HTERT RPE-1 (cell line): Measurements from ENCODE around the gene SHANK2.

Source experiments
- in situ Hi-C: fragments of 300-500 bp; cut with MboI; formaldehyde crosslinking; loops from 4 replicates; pipeline ENCODE4 v1.14.3; 2020; ENCODE audit warnings: low sequenced_read_pairs

The SHANK2 gene

DNA sequence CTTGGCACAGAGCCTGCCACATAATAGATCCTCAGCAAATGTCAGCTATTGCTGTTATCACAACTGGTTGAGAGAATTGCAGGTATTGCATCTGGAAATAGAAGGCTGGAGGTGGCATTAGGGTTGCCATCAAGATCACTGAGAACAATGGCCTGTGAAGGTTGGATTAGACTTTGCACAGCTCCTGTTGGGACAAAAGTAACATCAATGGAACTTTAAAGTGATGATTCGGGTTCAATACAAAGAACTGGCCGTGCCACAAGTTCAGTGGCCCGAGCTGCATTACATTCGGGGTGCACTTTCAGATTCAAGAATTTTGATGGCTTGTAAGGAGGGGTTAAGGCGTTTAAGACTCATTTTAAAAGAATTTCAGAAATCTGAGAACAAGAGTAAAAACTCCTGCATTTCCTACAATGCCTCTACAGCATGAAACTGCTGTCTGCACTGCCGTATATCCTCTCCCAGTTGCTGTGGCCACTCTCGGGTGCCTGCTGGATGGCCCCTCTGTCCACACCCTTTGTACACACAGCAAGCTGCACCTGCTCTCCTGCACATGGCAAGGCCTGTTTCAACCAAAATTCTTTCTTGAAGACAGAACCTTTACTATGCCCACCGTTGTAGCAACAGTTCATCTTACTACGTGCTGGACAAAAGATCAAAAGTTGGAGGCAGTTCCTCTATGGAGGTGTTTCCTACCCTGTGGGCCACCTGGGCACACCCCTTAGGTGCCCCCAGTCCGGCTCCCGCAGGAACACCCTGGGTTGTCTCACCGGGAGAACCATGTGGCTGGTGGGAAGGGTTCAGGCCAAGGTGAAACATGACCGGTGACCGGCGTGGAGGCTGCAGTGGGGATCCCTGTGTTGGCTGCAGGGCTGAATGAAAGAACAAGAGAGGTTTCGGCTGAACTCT lies 17.5 kb upstream of the SHANK2 start:
- in situ Hi-C loops = no loop called here

DNA sequence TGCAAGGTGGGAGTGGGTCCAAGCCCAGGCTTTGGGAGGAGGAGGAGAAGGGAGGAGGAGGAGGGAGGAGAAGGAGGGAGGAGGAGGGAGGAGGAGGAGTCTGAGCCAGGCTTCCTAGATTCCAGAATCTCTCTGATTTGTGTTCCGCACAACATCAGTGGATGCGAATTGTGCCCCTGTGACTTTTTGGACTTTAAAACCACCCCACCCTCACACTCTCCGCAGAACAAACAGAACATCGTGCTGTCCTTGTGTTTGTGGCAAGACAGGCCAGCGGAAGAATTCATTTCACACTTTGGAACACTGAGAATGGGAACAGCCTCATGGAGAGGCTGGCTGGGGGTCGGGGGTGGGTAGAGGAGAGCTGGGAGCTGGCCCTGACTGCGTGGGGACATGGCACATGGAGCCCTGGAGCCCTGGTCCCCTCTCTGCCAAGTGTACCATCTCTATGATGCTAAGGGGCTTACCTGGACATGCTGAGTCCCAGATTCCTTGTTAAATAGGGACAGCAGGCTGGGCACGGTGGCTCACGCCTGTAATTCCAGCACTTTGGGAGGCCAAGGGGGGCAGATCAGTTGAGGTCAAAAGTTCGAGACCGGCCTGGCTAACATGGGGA lies 16.4 kb upstream of the SHANK2 start:
- in situ Hi-C loops = no loop called here

DNA sequence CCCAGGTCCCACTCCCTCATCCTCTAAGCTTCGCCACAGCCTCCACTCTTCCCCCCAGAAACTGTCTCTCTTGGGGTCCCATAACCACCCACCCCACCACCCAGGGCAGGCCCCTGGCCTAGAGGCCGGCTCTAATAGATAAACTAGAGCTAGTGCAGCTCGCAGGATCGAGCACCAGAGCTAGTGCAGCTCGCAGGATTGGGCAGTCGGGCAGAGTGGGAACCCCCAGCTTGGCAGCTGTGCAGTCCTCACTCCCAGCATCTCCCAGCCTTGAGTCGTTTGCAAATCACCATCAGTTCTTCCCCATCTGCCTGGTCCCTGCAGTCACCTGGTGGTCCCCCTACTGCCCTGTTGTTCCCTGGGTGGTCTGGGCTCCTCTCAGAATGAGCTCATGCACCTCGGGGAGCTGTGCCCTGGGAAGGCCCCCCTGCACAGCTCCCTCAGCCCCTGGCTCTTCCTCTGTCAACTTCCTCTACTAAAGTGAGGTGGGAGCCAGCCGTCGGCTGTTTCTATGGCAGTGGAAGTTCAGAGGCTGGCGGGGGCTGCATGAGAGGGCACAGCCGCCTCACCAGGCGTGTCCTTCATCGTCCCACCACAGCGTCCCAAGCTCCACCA lies 15.5 kb upstream of the SHANK2 start:
- in situ Hi-C loops = no loop called here

DNA sequence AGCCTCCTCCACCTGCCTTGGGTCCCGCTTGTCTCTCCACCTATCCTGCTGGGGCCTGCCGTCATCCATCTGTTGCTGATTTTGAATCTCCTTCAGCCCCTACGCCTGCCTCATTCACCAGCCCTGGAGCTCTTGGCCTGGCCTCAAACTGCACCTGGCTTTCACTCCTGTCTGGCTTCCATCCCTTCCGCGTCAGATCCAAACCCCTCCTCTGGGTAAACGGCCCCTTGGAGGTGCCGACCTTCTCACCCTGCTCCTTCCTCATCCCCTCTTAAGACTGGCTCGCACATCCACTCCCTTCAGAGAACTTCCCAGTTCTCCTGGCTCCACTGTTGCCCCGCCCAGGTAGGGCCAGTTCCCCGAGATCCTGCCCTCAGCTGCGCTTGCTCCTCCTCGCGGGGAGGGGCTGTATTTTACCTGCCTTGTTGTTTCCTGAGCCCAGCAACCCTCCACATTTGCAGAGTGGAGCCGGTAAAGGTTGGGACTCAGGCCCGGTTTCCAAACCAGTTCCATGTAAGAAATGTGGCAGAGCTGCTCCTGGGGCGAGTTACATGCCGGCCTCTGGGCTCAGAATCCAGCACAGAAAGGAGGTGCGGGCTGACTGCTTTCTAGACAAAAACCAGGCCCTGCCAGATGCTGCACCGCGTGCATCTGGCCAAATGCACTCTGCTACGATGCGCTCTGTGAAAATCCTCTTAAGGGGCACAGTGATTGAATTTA lies 13.9 kb upstream of the SHANK2 start:
- in situ Hi-C loops = no loop called here

DNA sequence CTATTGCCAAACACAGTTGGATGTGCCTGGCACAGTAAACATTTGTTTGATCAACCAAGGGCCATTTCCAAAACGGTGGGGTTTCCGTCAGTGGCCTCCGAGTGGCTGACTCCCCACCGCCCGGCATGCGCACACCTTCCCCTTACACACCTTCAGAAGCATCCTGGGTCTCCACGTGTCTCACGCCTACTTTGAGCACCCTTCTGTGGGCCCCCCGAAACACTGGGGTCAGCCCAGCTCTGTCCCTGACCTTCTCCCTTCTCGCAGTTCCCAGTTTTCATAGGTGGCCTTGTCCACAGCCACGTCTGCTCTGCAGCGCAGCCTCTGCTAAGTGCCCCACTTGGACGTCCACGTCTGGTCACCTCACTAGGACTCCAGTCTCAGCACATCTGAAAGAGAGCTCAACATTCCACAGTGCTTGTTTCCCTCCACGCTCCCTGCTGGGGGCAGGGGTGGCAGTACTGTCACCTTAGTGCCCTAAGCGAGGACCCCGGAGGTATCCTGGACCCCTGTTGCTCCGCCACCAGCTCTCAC lies 13.2 kb upstream of the SHANK2 start:
- in situ Hi-C loops = no loop called here

DNA sequence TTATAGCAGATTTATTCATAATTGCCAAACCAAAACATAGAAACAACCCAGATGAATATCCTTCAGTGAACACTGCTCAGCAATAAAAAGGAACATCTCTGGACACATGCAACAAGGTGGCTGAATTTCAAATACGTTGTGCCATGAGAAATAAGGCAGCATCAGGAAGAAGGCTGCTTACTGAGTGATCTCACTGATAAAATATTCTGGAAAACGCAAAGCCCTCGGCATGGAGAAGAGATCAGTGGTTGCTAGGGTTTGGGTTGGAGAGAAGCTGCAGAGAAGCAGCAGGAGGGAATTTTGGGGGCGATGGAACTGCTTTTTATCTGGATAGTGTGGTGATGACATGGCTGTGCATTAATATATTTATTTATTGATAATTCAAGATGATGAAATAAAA lies 11.0 kb upstream of the SHANK2 start:
- in situ Hi-C loops = no loop called here

DNA sequence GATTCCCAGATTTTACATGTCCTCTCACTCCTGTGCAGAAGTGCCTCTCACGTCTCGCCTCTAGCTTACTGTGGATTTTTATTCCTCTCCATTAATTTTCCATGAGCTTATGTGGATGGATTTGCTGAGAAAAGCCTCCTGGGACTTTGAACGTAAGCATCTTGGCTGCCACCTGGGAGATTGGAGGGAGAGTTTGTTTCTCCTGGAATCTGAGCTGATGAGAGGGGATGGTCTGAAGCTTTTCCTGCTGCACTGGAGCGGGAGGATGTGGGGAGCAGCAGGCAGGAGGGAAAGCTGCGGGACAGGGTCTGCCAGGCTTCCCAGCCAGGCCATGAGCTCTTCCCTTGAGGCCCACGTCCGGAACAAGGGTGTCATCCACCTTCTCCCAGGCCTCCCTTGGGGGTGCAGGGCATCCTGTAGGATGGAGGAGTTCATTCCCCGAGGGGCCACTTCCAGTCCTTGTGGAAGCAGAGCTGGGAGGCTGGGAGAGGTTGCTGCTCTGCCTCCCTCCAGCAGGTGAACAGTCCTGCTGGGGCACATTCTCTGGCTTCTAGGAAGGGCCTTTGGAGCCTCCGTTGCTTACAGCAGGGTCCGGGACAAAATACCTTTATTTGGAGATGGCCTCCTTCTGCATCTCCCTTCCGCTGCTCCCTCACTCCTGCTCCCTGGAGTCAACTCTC lies 3.6 kb upstream of the SHANK2 start:
- in situ Hi-C loops = no loop called here

DNA sequence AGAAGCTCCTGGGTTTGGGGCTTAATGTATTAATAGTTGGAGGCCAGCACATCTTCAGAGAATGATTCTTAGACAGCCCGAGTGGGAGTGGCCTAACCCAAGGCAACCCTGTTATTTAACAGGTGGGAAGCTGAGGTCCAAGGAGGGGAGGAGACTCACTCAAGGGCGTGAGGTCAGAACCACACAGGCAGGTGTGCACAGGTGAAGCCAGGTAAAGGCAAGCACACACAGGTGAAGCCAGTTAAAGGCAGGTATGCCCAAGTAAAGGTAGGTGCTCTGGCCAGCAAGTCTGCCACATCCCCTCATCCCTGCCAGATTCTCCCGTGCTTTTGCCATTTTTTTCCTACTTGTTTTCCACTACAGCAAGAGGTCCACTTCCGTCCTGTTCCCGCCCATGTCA lies 2.9 kb upstream of the SHANK2 start:
- in situ Hi-C loops = no loop called here

DNA sequence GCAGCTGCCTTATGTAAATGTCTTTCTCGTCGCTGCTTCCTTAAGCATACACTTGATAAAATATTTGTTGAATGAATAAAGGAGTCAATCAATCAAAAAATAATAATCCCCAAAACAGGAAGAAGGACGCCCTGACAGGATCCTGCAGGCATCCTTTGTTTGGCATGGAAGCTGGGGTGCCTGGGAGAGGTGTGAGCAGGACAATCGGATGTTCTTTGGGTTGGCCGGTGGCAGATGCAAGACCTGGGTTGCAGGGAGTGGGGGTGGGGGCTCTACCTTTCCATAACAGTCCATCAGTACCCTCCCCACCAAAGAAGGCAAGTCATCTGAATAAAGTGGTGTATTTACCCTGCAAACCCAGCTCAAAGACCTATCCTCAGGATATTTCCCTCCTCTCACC lies 1.4 kb upstream of the SHANK2 start:
- in situ Hi-C loops = no loop called here

DNA sequence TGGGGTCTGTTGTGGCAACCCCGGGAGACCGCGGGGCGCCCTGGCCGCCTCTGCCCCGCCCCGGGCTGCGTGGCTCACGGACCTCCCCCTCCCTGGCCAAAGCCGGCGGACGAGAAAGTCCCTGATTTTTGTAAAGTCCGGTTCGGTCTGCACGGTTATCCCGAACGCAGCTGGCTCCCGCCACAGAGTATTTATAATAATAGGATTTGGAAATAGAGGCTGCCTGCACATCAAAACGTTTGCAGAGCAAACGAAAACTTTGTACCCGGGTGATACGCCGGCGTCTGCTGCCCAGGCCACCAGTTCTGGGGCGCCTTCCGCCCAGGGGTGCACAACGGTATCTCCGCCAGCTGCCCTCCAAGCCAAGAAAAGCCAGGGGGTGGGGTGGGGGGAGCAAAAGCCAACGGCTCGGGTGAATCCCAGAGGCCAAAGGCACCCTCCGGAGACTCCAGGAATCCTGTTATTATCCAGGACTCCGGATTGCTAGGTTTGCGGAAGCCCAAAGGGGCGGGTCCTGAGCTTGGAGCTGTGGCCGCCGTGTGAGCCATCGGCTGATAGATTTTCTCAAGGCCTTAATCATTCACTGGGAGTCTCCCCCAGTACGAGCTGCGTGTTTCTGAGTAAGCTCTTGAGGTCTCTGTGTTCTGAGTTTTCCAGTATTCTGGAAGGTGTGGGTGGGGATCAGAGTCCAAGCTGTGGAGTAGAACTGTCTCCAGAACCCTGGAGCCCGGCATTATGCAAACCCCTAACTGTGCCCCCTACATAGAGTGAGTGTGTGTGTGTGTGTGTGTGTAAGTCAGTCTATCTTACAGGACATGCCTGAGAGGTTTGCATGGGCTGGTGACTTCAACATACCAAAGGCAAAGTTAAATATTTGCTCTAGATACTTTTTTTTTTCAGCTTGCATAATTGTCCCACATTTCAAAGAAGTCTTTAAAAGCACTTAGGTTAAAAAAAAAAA lies 673 bp upstream of the SHANK2 start:
- in situ Hi-C loops = no loop called here

DNA sequence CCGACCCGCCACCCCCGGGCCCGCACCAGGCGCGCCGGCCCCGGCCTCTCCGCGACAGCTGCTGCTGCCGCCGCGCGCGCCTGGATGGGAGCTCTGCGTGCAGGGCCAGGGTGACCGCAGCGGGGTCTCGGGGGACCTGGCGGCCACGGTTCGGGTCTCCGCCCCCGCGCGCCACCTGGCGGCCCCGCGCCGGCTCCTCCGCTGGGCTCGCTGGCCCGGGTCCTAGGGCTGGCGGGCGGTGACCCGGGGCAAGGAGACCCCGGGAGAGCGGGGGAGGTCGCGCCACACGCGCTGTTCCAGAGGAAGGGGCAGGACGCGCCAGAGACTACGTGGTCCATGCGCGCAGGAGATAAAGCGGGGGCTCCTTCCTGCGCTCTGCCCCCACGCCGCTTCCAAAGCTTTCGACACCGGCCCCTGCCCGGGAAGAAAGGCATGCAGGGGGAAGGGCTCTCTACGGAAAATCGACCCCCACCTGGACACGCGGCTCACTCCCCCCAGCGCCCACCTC lies 562 bp downstream of the SHANK2 start:
- in situ Hi-C loops = no loop called here

DNA sequence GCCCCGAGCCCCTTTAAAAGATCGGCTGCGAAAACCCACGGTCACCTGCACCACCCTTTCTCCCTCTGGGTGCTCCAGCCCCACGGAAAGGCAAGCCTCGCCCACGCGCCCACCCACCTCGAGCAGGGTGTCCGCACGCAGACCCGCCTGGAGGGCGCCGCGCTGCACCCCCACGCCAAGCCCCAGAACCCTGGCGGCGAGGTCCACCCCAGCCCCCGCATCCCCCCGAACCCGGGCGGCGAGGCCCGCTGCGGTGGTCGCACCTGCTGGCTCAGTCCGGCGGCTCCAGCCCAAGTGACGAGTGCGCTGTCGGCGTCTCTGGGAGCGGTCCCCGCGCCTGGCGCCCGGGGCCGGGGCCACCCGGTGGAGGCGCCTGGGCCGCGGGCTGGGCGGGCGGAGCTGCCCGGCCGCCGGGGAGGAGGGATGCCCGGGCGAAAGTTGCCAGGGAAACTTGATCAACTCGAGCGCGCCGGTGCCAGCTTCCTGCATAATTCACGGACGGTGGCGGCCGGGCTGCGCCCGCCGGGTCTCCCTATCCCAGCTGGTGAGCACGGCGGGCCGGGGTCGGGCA lies 1.1 kb downstream of the SHANK2 start:
- in situ Hi-C loops = no loop called here

DNA sequence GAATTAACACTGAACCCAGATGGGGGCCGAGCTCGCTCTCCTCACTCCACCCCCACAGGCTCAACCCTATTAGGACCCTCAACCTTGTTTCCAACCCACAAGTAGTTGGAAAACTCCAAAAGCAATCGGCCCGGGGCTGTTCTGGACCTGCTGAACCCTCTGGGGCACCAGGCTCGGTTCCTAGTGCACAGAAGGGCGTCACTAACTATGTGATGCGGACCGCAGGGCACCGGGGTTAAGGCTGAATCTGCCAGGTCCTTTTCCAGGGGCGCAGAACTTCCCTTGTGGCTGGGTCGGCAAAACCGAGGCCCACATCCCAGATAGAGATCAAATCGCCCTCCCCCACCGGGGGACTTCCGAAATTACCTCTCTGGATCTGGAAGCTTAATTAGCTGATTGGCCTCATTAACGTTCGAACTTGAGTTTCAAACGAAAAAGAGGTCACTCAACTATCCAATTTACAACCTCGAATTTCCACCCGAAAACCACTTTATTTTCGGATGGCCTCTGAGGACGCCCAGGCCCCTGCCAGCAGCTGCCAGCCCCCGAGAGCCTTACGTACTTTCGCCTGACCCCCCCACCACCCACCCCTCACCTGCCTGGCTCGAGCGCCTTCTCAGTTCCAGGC lies 1.7 kb downstream of the SHANK2 start:
- in situ Hi-C loops = no loop called here

DNA sequence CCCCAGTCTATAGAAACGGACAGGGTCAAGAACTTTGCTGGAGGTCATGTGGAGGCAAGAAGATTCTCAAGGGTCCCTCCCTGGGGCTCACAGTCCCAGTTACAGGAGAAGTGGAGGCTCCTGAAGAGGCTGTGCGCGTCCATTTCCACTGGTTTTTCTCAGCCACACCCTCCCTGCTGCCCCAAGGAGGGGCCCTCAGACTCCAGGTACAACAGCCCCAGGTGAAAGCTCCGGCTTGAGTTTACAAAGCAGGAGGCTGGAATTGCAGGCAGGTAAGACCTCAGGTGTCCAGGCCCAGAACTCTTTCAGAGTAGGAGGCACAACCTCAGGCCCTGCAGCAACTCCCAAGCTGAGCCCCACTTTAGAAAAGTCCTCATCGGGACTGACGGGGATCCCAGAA lies 3.1 kb downstream of the SHANK2 start:
- in situ Hi-C loops = no loop called here

DNA sequence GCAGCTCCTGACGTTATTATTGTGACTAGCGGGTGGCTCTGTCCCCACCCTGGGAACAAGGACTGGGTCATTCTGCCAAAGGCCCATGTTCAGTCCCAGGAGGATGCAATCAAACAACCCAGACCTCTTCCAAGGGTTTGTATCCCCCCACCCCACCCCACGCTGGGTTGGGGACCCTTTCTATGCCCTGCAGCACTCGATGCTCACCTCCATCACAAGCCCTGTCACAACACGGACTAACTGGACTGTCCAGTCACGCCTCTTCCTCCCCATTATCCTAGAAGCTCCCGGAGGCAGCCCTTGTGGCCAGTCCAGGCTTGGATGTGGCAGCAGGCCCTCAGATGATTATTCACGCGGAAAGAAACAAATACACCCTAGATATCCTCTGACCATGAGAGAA lies 3.7 kb downstream of the SHANK2 start:
- in situ Hi-C loops = no loop called here

DNA sequence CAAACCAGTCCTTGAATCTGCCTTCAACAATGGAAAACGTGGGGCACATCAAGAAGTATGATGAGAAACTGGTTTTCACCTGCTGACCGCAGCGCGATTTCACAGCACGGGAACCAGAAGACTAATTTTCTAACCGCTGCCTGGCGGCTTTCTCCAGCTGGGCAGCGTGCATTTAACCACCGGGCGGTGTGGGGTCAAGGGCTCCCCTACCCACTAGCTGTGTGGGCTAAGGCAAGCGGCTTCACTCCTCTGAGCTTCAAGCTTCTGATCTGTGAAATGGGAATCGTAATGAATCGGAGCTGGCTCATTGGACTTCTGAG lies 4.2 kb downstream of the SHANK2 start:
- in situ Hi-C loops = no loop called here

DNA sequence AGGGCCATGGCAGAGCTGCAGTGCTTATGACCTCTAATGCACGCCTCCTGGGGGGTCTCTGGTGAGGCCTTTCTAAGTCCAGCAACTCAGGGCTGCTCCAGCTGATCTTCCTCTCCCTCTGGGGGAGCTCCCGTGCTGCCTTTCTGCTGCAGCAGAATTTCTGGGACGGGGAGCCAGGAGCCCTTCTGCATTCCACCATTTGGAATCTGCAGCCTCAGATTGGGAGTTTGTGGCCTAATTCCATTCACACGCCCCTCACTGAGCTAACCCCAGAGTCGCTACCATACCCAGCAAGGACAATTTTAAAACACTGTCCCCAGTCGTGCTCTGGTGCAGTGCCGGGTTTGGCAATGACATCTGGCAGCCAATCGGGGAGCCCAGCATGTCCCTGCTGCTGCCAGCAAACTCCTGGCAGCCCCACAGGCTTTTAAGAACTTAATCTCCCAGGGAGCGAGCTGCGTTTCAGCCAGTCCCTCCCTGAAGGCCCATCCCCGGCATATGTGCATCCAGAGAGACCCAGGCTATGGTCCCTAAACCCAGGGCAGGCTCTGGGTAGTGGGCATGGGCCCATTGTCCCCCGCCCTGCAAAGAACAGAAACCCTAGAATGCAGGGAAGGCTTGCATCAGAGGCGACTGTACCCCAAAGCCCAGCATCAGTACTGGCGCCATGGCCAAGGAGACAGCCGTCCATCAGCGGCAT lies 4.7 kb downstream of the SHANK2 start:
- in situ Hi-C loops = no loop called here

DNA sequence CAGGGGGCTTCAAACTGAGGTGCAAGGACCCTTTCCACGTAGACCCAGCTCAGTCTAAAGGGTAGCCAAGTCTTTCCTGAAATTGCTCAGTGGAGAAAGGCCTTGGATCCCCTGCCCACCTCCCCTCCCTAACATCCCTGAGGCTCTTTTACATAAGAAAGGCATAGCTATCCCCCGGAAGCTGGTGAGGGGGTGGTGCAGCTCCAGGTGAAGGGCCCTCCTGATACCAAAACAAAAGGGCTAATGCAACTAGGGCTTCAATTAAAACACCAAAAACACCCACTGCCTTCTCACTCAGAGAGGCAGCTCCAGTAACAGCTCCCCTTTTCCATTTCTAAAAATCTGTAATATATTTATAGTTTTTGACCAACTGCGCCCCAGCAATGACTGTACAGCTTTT lies 5.8 kb downstream of the SHANK2 start:
- in situ Hi-C loops = no loop called here
